Measurements from ENCODE around the gene GRID1.

GRID1 gene

GRCh38 chr10:86327954-86328725 is 38.5 kb downstream of the GRID1 start:
- no peak overlapping the region for H2BK12ac ChIP-seq (ENCODE audit: low read length in 2 of 2)
- DNase-seq, result no peak
- no peak overlapping the region for H2BK15ac ChIP-seq (ENCODE audit: low read depth, poor library complexity, severe bottlenecking)
- no peak overlapping the region for H3K4me3 ChIP-seq (ENCODE audit: insufficient read depth in 1 of 2, low read depth in 1 of 2, low read length in 2 of 2)
- no peaks in the 10 kb centered on the region for H3K36me3 ChIP-seq (ENCODE audit: control insufficient read depth in 1 of 2, insufficient read depth in 2 of 2, low read depth in 1 of 2, low read length in 2 of 2)
- no peak overlapping the region for H3K23ac ChIP-seq (ENCODE audit: low read length in 2 of 2)
- no peak overlapping the region for H3K27ac ChIP-seq (ENCODE audit: low read length, poor library complexity, severe bottlenecking)
- H3K14ac ChIP-seq (ENCODE audit: low read length in 2 of 2), result no peak overlapping the region
- H3K18ac ChIP-seq (ENCODE audit: low read depth in 1 of 2, low read length in 2 of 2), result no peak overlapping the region
- H3K9ac ChIP-seq (ENCODE audit: low read length), result no peak overlapping the region
- no peak overlapping the region for H2BK5ac ChIP-seq (ENCODE audit: low read depth, low read length, poor library complexity, severe bottlenecking)
- 92% methylated on average over 7 of the region's 7 CpGs for WGBS
- H4K91ac ChIP-seq (ENCODE audit: low read length), result no peak overlapping the region
- no peaks in the 10 kb centered on the region for H3K9me3 ChIP-seq (ENCODE audit: control insufficient read depth, low read length)
- no peak overlapping the region for H2AFZ ChIP-seq (ENCODE audit: low read depth, low read length)
- H3K4me2 ChIP-seq (ENCODE audit: low read length, poor library complexity, severe bottlenecking), result no peak overlapping the region
- H3K27me3 ChIP-seq (ENCODE audit: control insufficient read depth in 1 of 2, insufficient read depth in 1 of 2, low read length in 2 of 2), result peaks cover 0 to 6% of the 10 kb centered on the region in 2 experiments
- H2AK5ac ChIP-seq (ENCODE audit: low read length, severe bottlenecking), result no peak overlapping the region
- H3K4me1 ChIP-seq (ENCODE audit: control insufficient read depth, insufficient read depth, low read depth, low read length), result no peaks in the 10 kb centered on the region
- no peaks in the 10 kb centered on the region for H3K79me1 ChIP-seq (replicated peaks; ENCODE audit: low read length, poor library complexity, severe bottlenecking)
- H4K8ac ChIP-seq (ENCODE audit: low read length), result no peak overlapping the region
- H3K4ac ChIP-seq (ENCODE audit: low read depth in 1 of 2, low read length in 2 of 2), result no peak overlapping the region
- H2BK120ac ChIP-seq (ENCODE audit: low read depth, low read length), result no peak overlapping the region

- no peak overlapping the region for H2BK15ac ChIP-seq (ENCODE audit: low read depth, poor library complexity, severe bottlenecking)
- no peaks in the 10 kb centered on the region for H3K4me1 ChIP-seq (ENCODE audit: control insufficient read depth, insufficient read depth, low read depth, low read length)
- H4K91ac ChIP-seq (ENCODE audit: low read length), result no peak overlapping the region
- no peak overlapping the region for H4K8ac ChIP-seq (ENCODE audit: low read length)
- no peak overlapping the region for H2BK120ac ChIP-seq (ENCODE audit: low read depth, low read length)
- H3K4ac ChIP-seq (ENCODE audit: low read depth in 1 of 2, low read length in 2 of 2), result no peak overlapping the region
- no peak overlapping the region for H3K27ac ChIP-seq (ENCODE audit: low read length, poor library complexity, severe bottlenecking)
- H3K4me3 ChIP-seq (ENCODE audit: insufficient read depth in 1 of 2, low read depth in 1 of 2, low read length in 2 of 2), result no peak overlapping the region
- H3K18ac ChIP-seq (ENCODE audit: low read depth in 1 of 2, low read length in 2 of 2), result no peak overlapping the region
- H3K27me3 ChIP-seq (ENCODE audit: control insufficient read depth in 1 of 2, insufficient read depth in 1 of 2, low read length in 2 of 2), result peaks cover 0 to 2% of the 10 kb centered on the region in 2 experiments
- no peak for DNase-seq
- 80% methylated on average over 3 of the region's 5 CpGs for WGBS
- no peak overlapping the region for H3K23ac ChIP-seq (ENCODE audit: low read length in 2 of 2)
- no peaks in the 10 kb centered on the region for H3K79me1 ChIP-seq (replicated peaks; ENCODE audit: low read length, poor library complexity, severe bottlenecking)
- H3K4me2 ChIP-seq (ENCODE audit: low read length, poor library complexity, severe bottlenecking), result no peak overlapping the region
- H3K9ac ChIP-seq (ENCODE audit: low read length), result no peak overlapping the region
- H3K9me3 ChIP-seq (ENCODE audit: control insufficient read depth, low read length), result no peaks in the 10 kb centered on the region
- H3K36me3 ChIP-seq (ENCODE audit: control insufficient read depth in 1 of 2, insufficient read depth in 2 of 2, low read depth in 1 of 2, low read length in 2 of 2), result no peaks in the 10 kb centered on the region
- H2AFZ ChIP-seq (ENCODE audit: low read depth, low read length), result no peak overlapping the region
- no peak overlapping the region for H2BK12ac ChIP-seq (ENCODE audit: low read length in 2 of 2)
- H3K14ac ChIP-seq (ENCODE audit: low read length in 2 of 2), result no peak overlapping the region
- no peak overlapping the region for H2AK5ac ChIP-seq (ENCODE audit: low read length, severe bottlenecking)
- H2BK5ac ChIP-seq (ENCODE audit: low read depth, low read length, poor library complexity, severe bottlenecking), result no peak overlapping the region
Observed at GRCh38 chr10:86325158-86325557, 41.4 kb downstream of the GRID1 start.

- Histone ChIP-seq H2BK15ac (ENCODE audit: low read depth, poor library complexity, severe bottlenecking) (no peak overlapping the region), H3K4me1 (ENCODE audit: control insufficient read depth, insufficient read depth, low read depth, low read length) (no peaks in the 10 kb centered on the region), H4K91ac (ENCODE audit: low read length) (no peak overlapping the region), H2BK5ac (ENCODE audit: low read depth, low read length, poor library complexity, severe bottlenecking) (no peak overlapping the region), H2BK12ac (ENCODE audit: low read length in 2 of 2) (no peak overlapping the region), H3K9ac (ENCODE audit: low read length) (no peak overlapping the region), H3K4me3 (ENCODE audit: insufficient read depth in 1 of 2, low read depth in 1 of 2, low read length in 2 of 2) (no peak overlapping the region), H3K27me3 (ENCODE audit: control insufficient read depth in 1 of 2, insufficient read depth in 1 of 2, low read length in 2 of 2) (peaks cover 0 to 2% of the 10 kb centered on the region in 2 experiments), H2AFZ (ENCODE audit: low read depth, low read length) (no peak overlapping the region), H4K8ac (ENCODE audit: low read length) (no peak overlapping the region), H3K4me2 (ENCODE audit: low read length, poor library complexity, severe bottlenecking) (no peak overlapping the region), H3K36me3 (ENCODE audit: control insufficient read depth in 1 of 2, insufficient read depth in 2 of 2, low read depth in 1 of 2, low read length in 2 of 2) (no peaks in the 10 kb centered on the region), H2BK120ac (ENCODE audit: low read depth, low read length) (no peak overlapping the region), H3K23ac (ENCODE audit: low read length in 2 of 2) (no peak overlapping the region), H3K18ac (ENCODE audit: low read depth in 1 of 2, low read length in 2 of 2) (no peak overlapping the region), H2AK5ac (ENCODE audit: low read length, severe bottlenecking) (no peak overlapping the region), H3K9me3 (ENCODE audit: control insufficient read depth, low read length) (no peaks in the 10 kb centered on the region), H3K14ac (ENCODE audit: low read length in 2 of 2) (no peak overlapping the region), H3K27ac (ENCODE audit: low read length, poor library complexity, severe bottlenecking) (no peak overlapping the region), H3K4ac (ENCODE audit: low read depth in 1 of 2, low read length in 2 of 2) (no peak overlapping the region), H3K79me1 (replicated peaks; ENCODE audit: low read length, poor library complexity, severe bottlenecking) (no peaks in the 10 kb centered on the region)
- no peak for DNase-seq
- 70% methylated on average over 3 of the region's 5 CpGs for WGBS
Observed at GRCh38 chr10:86321568-86321967, 45.0 kb downstream of the GRID1 start.

GRCh38 chr10:86319676-86320075 is 46.9 kb downstream of the GRID1 start:
- Histone ChIP-seq H3K27me3 (ENCODE audit: control insufficient read depth in 1 of 2, insufficient read depth in 1 of 2, low read length in 2 of 2) (peaks cover 0 to 2% of the 10 kb centered on the region in 2 experiments), H3K4ac (ENCODE audit: low read depth in 1 of 2, low read length in 2 of 2) (no peak overlapping the region), H3K23ac (ENCODE audit: low read length in 2 of 2) (no peak overlapping the region), H3K27ac (ENCODE audit: low read length, poor library complexity, severe bottlenecking) (no peak overlapping the region), H3K4me2 (ENCODE audit: low read length, poor library complexity, severe bottlenecking) (no peak overlapping the region), H2BK5ac (ENCODE audit: low read depth, low read length, poor library complexity, severe bottlenecking) (no peak overlapping the region), H4K8ac (ENCODE audit: low read length) (no peak overlapping the region), H2AK5ac (ENCODE audit: low read length, severe bottlenecking) (no peak overlapping the region), H2BK15ac (ENCODE audit: low read depth, poor library complexity, severe bottlenecking) (no peak overlapping the region), H3K9ac (ENCODE audit: low read length) (no peak overlapping the region), H3K4me3 (ENCODE audit: insufficient read depth in 1 of 2, low read depth in 1 of 2, low read length in 2 of 2) (no peak overlapping the region), H3K9me3 (ENCODE audit: control insufficient read depth, low read length) (no peaks in the 10 kb centered on the region), H4K91ac (ENCODE audit: low read length) (no peak overlapping the region), H3K79me1 (replicated peaks; ENCODE audit: low read length, poor library complexity, severe bottlenecking) (no peaks in the 10 kb centered on the region), H3K14ac (ENCODE audit: low read length in 2 of 2) (no peak overlapping the region), H2AFZ (ENCODE audit: low read depth, low read length) (no peak overlapping the region), H2BK12ac (ENCODE audit: low read length in 2 of 2) (no peak overlapping the region), H2BK120ac (ENCODE audit: low read depth, low read length) (no peak overlapping the region), H3K18ac (ENCODE audit: low read depth in 1 of 2, low read length in 2 of 2) (no peak overlapping the region), H3K4me1 (ENCODE audit: control insufficient read depth, insufficient read depth, low read depth, low read length) (no peaks in the 10 kb centered on the region), H3K36me3 (ENCODE audit: control insufficient read depth in 1 of 2, insufficient read depth in 2 of 2, low read depth in 1 of 2, low read length in 2 of 2) (no peaks in the 10 kb centered on the region)
- 57% methylated on average over 4 of the region's 4 CpGs for WGBS
- DNase-seq, result no peak

All from mesenchymal stem cell (in vitro differentiated cells and primary cell).